ENCODE measurements around the gene PRXL2A.

- TF ChIP-seq CTCF (IDR thresholded peaks at IDR 0.05) (no peak), POLR2A (IDR thresholded peaks at IDR 0.05) (no peak)
These were observed 64.1 kb downstream of the PRXL2A start for GRCh38 chr10:80472234-80473095.
